ENCODE measurements around the gene UEVLD. TPM values are rescaled to one million over a fixed set of nuclear protein-coding genes. Genes with fewer than 3 reads are reported as not detected.
A peak's percentile ranks its signal among the peaks of the same experiment; 100 is the strongest.

The UEVLD gene
- total RNA-seq, 1 experiment from 2014 or later: 13.7 TPM

DNA sequence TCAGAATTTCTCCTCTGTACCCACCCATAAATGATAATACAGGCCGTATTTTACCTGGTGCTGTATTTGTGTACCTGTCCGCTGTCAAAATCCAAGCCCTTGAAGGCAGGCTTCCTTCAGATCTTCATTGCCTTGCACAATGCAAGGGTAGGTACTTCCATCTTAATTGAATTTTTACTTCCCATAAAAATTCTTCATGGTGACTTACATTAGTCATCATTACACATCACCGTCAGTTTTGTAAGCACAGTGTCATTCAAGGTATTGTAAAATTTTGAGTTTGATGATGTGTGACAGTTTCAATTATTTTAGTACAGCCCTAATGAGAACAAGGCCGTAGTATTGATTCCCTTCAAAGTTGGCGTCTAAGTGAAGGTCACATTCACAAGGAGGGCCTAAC, 61.0 kb downstream of the UEVLD start:
- Histone ChIP-seq H3K79me2 (ENCODE audit: insufficient read depth, low read length) (peaks cover 56% of the 10 kb centered on the region), H4K20me1 (ENCODE audit: insufficient read depth) (no peaks in the 10 kb centered on the region; the same call in 1 of the 2 replicates), H3K9ac (ENCODE audit: low read length) (peak overlapping the region; percentile 88), H3K27ac (ENCODE audit: low read depth, low read length) (peak overlapping the region; percentile 64; the same call in 1 of the 2 replicates), H3K4me2 (ENCODE audit: low read length) (peak overlapping the region; percentile 88), H3K4me1 (ENCODE audit: control insufficient read depth in 1 of 2, insufficient read depth in 2 of 2, low read length in 2 of 2) (peaks cover 6 to 20% of the 10 kb centered on the region in 2 experiments; a peak in 3 of 4 replicates), H3K9me2 (ENCODE audit: insufficient read depth) (no peaks in the 10 kb centered on the region), H3K36me3 (ENCODE audit: control insufficient read depth in 1 of 2, insufficient read depth in 2 of 2, low read length in 2 of 2) (no peaks in the 10 kb centered on the region), H3K4me3 (replicated peaks in 1 of 2; ENCODE audit: low read depth in 1 of 2, low read length in 2 of 2) (peak overlapping the region; percentile 83 to 94), H2AFZ (ENCODE audit: low read depth, low read length, poor library complexity, severe bottlenecking) (no peak overlapping the region), H3K9me3 (ENCODE audit: control insufficient read depth in 1 of 2, insufficient read depth in 1 of 2, low read depth in 1 of 2, low read length in 2 of 2) (no peaks in the 10 kb centered on the region), H3K27me3 (ENCODE audit: insufficient read depth, low read length) (no peaks in the 10 kb centered on the region)
- no peak for ATAC-seq
- no peak for DNase-seq (ENCODE audit: low read depth, low spot score)
- intact Hi-C loops (cut with micrococcal nuclease): loop anchor here (2.0 to 10.0 kb wide), 3 partner anchors 107 to 203 kb away; partner anchors contain the start of genes GTF2H1, HPS5 and SPTY2D1
- ChIA-PET POLR2A (interaction anchor here (1.0 to 2.8 kb wide), 3 partner anchors 13 to 132 kb away, joined by 3 to 16 read pairs (median 3); partner anchors contain the start of genes LDHA and SPTY2D1), CTCF (interaction anchor here (1.6 kb wide), 2 partner anchors 13 to 284 kb away, joined by 4 to 6 read pairs; no protein-coding TSS in a partner anchor), RAD21 (ENCODE audit: low non-redundant PET in 1 of 2, low total read pairs in 2 of 2, uncharacterized antibody in 2 of 2, unreplicated experiment in 2 of 2) (no interaction called here)
- no TSS peak for BruUV-seq (replicated peaks)
- TF ChIP-seq FOSL1 (IDR thresholded peaks at IDR 0.05; ENCODE audit: low read depth) (0 out of 2 replicates have a peak, but pooled peaks have one; percentile 17), ZNF274 (IDR thresholded peaks at IDR 0.05; ENCODE audit: low read depth, low read length) (no peak), EZH2phosphoT487 (IDR thresholded peaks at IDR 0.05; ENCODE audit: borderline replicate concordance) (no peak), SP1 (IDR thresholded peaks at IDR 0.05; ENCODE audit: low read depth) (0 out of 2 replicates have a peak, but pooled peaks have one; percentile 12), CEBPB (IDR thresholded peaks at IDR 0.05; ENCODE audit: low read depth) (peak; percentile 23; the same call in 1 of the 2 replicates)

DNA sequence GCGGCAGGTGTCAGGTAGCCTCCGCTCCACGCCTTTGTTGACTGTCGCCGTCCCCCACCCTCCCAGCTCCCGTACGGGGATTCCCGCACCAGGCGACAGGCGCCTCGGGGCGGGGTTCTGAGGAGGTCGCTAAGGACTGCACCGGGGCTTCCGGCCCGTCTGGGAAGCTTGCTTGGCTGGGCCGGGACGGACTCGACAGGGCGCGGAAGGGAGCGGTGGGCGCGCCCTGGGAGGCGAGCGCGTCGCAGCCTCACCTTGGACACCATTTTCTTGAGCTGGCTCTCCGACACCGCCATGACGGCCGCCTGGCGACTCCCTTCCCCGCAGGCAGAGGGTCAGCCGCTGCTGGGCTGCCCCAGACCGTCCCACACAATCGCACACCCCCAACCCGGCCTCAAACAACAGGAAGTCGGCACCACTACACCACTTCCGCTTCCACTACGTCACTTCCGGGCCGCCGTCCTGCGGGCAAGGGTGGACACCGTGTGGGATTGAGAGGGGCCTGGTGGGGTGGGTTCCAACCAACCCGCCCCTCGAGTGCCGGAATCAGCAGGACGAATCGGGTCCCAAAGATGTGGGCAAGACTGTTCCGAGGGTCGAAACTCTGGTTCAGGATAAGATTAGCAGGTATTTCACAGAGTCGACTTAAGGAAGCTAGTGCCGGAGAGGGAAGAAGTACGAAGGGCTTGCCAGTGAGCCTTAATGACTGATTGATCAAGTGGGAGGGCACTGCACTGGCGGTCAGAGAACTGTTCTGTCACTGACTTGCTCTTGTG, 61.8 kb downstream of the UEVLD start, which contains the start of gene TSG101:
Gene TSG101, minus strand, starts transcription at position 422 of the 776 bp plus-strand sequence. Its CDS starts 126 bp downstream, at position 296.
- Histone ChIP-seq H3K27ac (ENCODE audit: low read depth, low read length) (peak within 1 kb of the TSS; percentile 64), H3K36me3 (ENCODE audit: control insufficient read depth in 1 of 2, insufficient read depth in 2 of 2, low read length in 2 of 2) (no peaks in the 10 kb centered on the region), H2AFZ (ENCODE audit: low read depth, low read length, poor library complexity, severe bottlenecking) (no peak within 1 kb of the TSS), H3K4me3 (replicated peaks in 1 of 2; ENCODE audit: low read depth in 1 of 2, low read length in 2 of 2) (peak within 1 kb of the TSS; percentile 83 to 94), H4K20me1 (ENCODE audit: insufficient read depth) (no peaks in the 10 kb centered on the region; the same call in 1 of the 2 replicates), H3K4me1 (ENCODE audit: control insufficient read depth in 1 of 2, insufficient read depth in 2 of 2, low read length in 2 of 2) (peaks cover 6 to 23% of the 10 kb centered on the region in 2 experiments; a peak in 3 of 4 replicates), H3K4me2 (ENCODE audit: low read length) (peak within 1 kb of the TSS; percentile 88), H3K27me3 (ENCODE audit: insufficient read depth, low read length) (no peaks in the 10 kb centered on the region), H3K9me2 (ENCODE audit: insufficient read depth) (no peaks in the 10 kb centered on the region), H3K9me3 (ENCODE audit: control insufficient read depth in 1 of 2, insufficient read depth in 1 of 2, low read depth in 1 of 2, low read length in 2 of 2) (no peaks in the 10 kb centered on the region), H3K79me2 (ENCODE audit: insufficient read depth, low read length) (peaks cover 64% of the 10 kb centered on the region), H3K9ac (ENCODE audit: low read length) (peak within 1 kb of the TSS; percentile 88)
- ATAC-seq: peak; percentile 95
- no TSS peak for BruUV-seq (replicated peaks)
- ChIA-PET CTCF (interaction anchor here (1.6 kb wide), 2 partner anchors 14 to 283 kb away, joined by 4 to 6 read pairs; no protein-coding TSS in a partner anchor), RAD21 (ENCODE audit: low non-redundant PET in 1 of 2, low total read pairs in 2 of 2, uncharacterized antibody in 2 of 2, unreplicated experiment in 2 of 2) (no interaction called here), POLR2A (interaction anchor here (1.0 to 2.8 kb wide), 4 partner anchors 14 to 132 kb away, joined by 3 to 16 read pairs (median 3); partner anchors contain the start of genes LDHA, SPTY2D1 and UEVLD)
- peak; percentile 88 for DNase-seq (ENCODE audit: low read depth, low spot score)
- intact Hi-C loops (cut with micrococcal nuclease): loop anchor here (2.0 to 10.0 kb wide), 3 partner anchors 108 to 202 kb away; partner anchors contain the start of genes GTF2H1, HPS5 and SPTY2D1
- TF ChIP-seq CBX3 (IDR thresholded peaks at IDR 0.05; ENCODE audit: low read depth) (no peak), POLR2A (IDR thresholded peaks at IDR 0.05; ENCODE audit: borderline replicate concordance, extremely low read depth, insufficient read depth, insufficient read length) (peak; percentile 72), EGR1 (IDR thresholded peaks at IDR 0.05; ENCODE audit: low read depth) (peak; percentile 79), ZFX (IDR thresholded peaks at IDR 0.05) (peak; percentile 74), CEBPB (IDR thresholded peaks at IDR 0.05; ENCODE audit: low read depth) (no peak), ELF1 (IDR thresholded peaks at IDR 0.05; ENCODE audit: borderline replicate concordance, low read depth) (peak; percentile 87), SIN3A (IDR thresholded peaks at IDR 0.05; ENCODE audit: low read depth) (peak; percentile 99), YY1 (IDR thresholded peaks at IDR 0.05; ENCODE audit: extremely low read depth, insufficient replicate concordance, low read depth, low read length) (peak; percentile 53), SRF (IDR thresholded peaks at IDR 0.05; ENCODE audit: low read depth) (peak; percentile 69; the same call in 1 of the 2 replicates), EZH2phosphoT487 (IDR thresholded peaks at IDR 0.05; ENCODE audit: borderline replicate concordance) (no peak), SP1 (IDR thresholded peaks at IDR 0.05; ENCODE audit: low read depth) (peak; percentile 40; the same call in 1 of the 2 replicates)
- TF ChIP-seq, protein P1, sequence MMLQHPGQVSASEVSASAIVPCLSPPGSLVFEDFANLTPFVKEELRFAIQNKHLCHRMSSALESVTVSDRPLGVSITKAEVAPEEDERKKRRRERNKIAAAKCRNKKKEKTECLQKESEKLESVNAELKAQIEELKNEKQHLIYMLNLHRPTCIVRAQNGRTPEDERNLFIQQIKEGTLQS (IDR thresholded peaks at IDR 0.05): no peak
- TF ChIP-seq, protein P2, sequence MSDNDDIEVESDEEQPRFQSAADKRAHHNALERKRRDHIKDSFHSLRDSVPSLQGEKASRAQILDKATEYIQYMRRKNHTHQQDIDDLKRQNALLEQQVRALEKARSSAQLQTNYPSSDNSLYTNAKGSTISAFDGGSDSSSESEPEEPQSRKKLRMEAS (IDR thresholded peaks at IDR 0.05): peak; percentile 88
- TF ChIP-seq, protein P3, sequence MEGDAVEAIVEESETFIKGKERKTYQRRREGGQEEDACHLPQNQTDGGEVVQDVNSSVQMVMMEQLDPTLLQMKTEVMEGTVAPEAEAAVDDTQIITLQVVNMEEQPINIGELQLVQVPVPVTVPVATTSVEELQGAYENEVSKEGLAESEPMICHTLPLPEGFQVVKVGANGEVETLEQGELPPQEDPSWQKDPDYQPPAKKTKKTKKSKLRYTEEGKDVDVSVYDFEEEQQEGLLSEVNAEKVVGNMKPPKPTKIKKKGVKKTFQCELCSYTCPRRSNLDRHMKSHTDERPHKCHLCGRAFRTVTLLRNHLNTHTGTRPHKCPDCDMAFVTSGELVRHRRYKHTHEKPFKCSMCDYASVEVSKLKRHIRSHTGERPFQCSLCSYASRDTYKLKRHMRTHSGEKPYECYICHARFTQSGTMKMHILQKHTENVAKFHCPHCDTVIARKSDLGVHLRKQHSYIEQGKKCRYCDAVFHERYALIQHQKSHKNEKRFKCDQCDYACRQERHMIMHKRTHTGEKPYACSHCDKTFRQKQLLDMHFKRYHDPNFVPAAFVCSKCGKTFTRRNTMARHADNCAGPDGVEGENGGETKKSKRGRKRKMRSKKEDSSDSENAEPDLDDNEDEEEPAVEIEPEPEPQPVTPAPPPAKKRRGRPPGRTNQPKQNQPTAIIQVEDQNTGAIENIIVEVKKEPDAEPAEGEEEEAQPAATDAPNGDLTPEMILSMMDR (IDR thresholded peaks at IDR 0.05 in 2 of 3, conservative IDR thresholded peaks at IDR 0.05 in 1 of 3; ENCODE audit: borderline replicate concordance in 1 of 3, insufficient read depth in 1 of 3, low read depth in 2 of 3, low read length in 2 of 3): no peak

All from HCT116 (cell line).